Panc1 (cell line): ENCODE data around the gene CAST. TPM values are rescaled to one million over a fixed set of nuclear protein-coding genes. Genes with fewer than 3 reads are reported as not detected.

Source experiments
- ATAC-seq: fragments of 200-7000 bp; cut with Tn5 transposase; 2 replicates; pipeline ENCODE4 v1.9.1; 2020; ENCODE audit warnings: mild to moderate bottlenecking, moderate library complexity
- BruUV-seq: library from RNA; stranded (reverse); fragments of 400-500 nt; replicated peaks from 2 replicates; lab custom pipeline; 2021; lab: Mats Ljungman, UMichigan
- CTCF ChIA-PET: fragments of 300-600 bp; sonication (Branson Sonifier 250); formaldehyde crosslinking; loops from one replicate; lab custom pipeline; 2022; ENCODE audit warnings: antibody characterized with exemption; lab: Charles Lee
- POLR2A ChIA-PET: fragments of 300-600 bp; sonication (Branson Sonifier 250); formaldehyde crosslinking; loops from one replicate; lab custom pipeline; 2022; ENCODE audit warnings: antibody characterized with exemption; lab: Charles Lee
- DNase-seq: peaks from one replicate; pipeline ENCODE4 v3.0.0-alpha.2; 2010; ENCODE audit warnings: low read depth, low spot score
- H3K27ac ChIP-seq: 2 replicates; pipeline ENCODE4 v1.5.1; 2011; ENCODE audit warnings: mild to moderate bottlenecking, low read length, inconsistent platforms
- H3K27me3 ChIP-seq: fragments of 200-500 bp; sonication (Bioruptor generic); 2 replicates; pipeline ENCODE4 v1.6.0; 2014; ENCODE audit warnings: low read length, inconsistent platforms; ENCODE audit not compliant: control insufficient read depth, insufficient read depth
- H3K36me3 ChIP-seq: fragments of 200-500 bp; sonication (Bioruptor generic); 2 replicates; pipeline ENCODE4 v1.5.1; 2014; ENCODE audit warnings: inconsistent platforms, mild to moderate bottlenecking, low read length, moderate library complexity; ENCODE audit not compliant: control insufficient read depth, insufficient read depth
- H3K4me1 ChIP-seq: 2 replicates; pipeline ENCODE4 v1.5.1; 2011; ENCODE audit warnings: inconsistent platforms, mild to moderate bottlenecking, low read length, moderate library complexity; ENCODE audit not compliant: control insufficient read depth, insufficient read depth
- H3K4me3 ChIP-seq, 2 experiments: 2 replicates each; pipeline ENCODE4 v1.5.1; 2011 to 2012; ENCODE audit warnings: low read depth in 2 of 2, low read length in 2 of 2, mild to moderate bottlenecking in 2 of 2, inconsistent platforms in 1 of 2, moderate library complexity in 1 of 2
- H3K9me3 ChIP-seq: fragments of 200-500 bp; sonication (Bioruptor generic); 2 replicates; pipeline ENCODE4 v1.5.1; 2014; ENCODE audit warnings: low read depth, mild to moderate bottlenecking, inconsistent platforms, low read length, moderate library complexity; ENCODE audit not compliant: control insufficient read depth, insufficient read depth
- CTCF ChIP-seq: fragments of 450-650 bp; IDR thresholded peaks from 2 replicates; pipeline ENCODE4 v1.5.1; 2017; ENCODE audit warnings: mild to moderate bottlenecking
- POLR2AphosphoS5 ChIP-seq: IDR thresholded peaks from 2 replicates; pipeline ENCODE4 v1.6.1; 2012; ENCODE audit warnings: mild to moderate bottlenecking, low read depth, low read length, moderate library complexity
- REST ChIP-seq, 2 experiments: IDR thresholded peaks; 2 replicates each; pipeline ENCODE4 v1.6.1; 2011 to 2012; ENCODE audit warnings: low read depth in 2 of 2, control low read depth in 1 of 2, low read length in 1 of 2, mild to moderate bottlenecking in 1 of 2, moderate library complexity in 1 of 2; ENCODE audit not compliant: insufficient read depth in 1 of 2
- SIN3A ChIP-seq: IDR thresholded peaks from 2 replicates; pipeline ENCODE4 v1.6.1; 2012; ENCODE audit warnings: low read depth, mild to moderate bottlenecking, low read length, moderate library complexity, borderline replicate concordance; ENCODE audit not compliant: insufficient read depth
- TCF7L2 ChIP-seq: IDR thresholded peaks from 2 replicates; pipeline ENCODE4 v1.6.1; 2011; ENCODE audit warnings: mild to moderate bottlenecking, low read depth, low read length, inconsistent platforms
- in situ Hi-C: cut with HindIII; loops from 2 replicates; pipeline ENCODE4 v1.10.0; 2016; ENCODE audit warnings: low sequenced_read_pairs, low pct_unique_long_range_greater_than_20kb
- intact Hi-C: fragments of 100-400 bp; cut with micrococcal nuclease; formaldehyde crosslinking; loops from one replicate; pipeline ENCODE4 v1.10.0; 2022; ENCODE audit not compliant: unreplicated experiment
- total RNA-seq: library from RNA; stranded (reverse); gene quantifications from one replicate; pipeline ENCODE4 v1.2.1, GENCODE V29; 2021; ENCODE audit not compliant: unreplicated experiment

Gene CAST
- total RNA-seq, 1 experiment from 2014 or later, result 212 TPM

GRCh38 chr5:96662725-96663518 lies 746 bp downstream of the CAST start:
- in situ Hi-C loops (no loop called here), intact Hi-C loops (no loop called here)
- DNase-seq, result peak; percentile 64
- ChIA-PET POLR2A (no interaction called here), CTCF (no interaction called here)
- Histone ChIP-seq H3K27ac (peak overlapping the region; percentile 79), H3K36me3 (no peaks in the 10 kb centered on the region; the same call in 1 of the 2 replicates), H3K4me3 (peak overlapping the region; percentile 67 to 90), H3K4me1 (peaks cover 19% of the 10 kb centered on the region; the same call in 1 of the 2 replicates), H3K27me3 (no peaks in the 10 kb centered on the region; the same call in 1 of the 2 replicates), H3K9me3 (no peaks in the 10 kb centered on the region)
- TF ChIP-seq SIN3A (peak; percentile 62), REST (IDR thresholded peaks at IDR 0.05; ENCODE audit: insufficient read depth in 1 of 2, low read depth in 2 of 2, low read length in 1 of 2) (0 out of 4 replicates have a peak, but pooled peaks of 1 of the 2 experiments have one; percentile 37), CTCF (no peak), POLR2AphosphoS5 (peak; percentile 58; the same call in 1 of the 2 replicates)
- peak; percentile 92 for ATAC-seq
- BruUV-seq, result no TSS peak

- TF ChIP-seq TCF7L2, result no peak
- no peak for TF ChIP-seq REST (IDR thresholded peaks at IDR 0.05; ENCODE audit: insufficient read depth in 1 of 2, low read depth in 2 of 2, low read length in 1 of 2)
- TF ChIP-seq SIN3A, result no peak
- no peak for TF ChIP-seq POLR2AphosphoS5
- no peak for TF ChIP-seq CTCF
- intact Hi-C loops, result no loop called here
Observed at GRCh38 chr5:96663608-96664007, 1.4 kb downstream of the CAST start.

More at GRCh38 chr5:96663608-96664007, 1.4 kb downstream of the CAST start:
- ATAC-seq (no peak), DNase-seq (no peak)
- no TSS peak for BruUV-seq
- Histone ChIP-seq H3K27ac (peak overlapping the region; percentile 26), H3K4me1 (peaks cover 19% of the 10 kb centered on the region; the same call in 1 of the 2 replicates), H3K27me3 (no peaks in the 10 kb centered on the region; the same call in 1 of the 2 replicates), H3K4me3 (peak overlapping the region; percentile 67 to 90), H3K36me3 (no peaks in the 10 kb centered on the region; the same call in 1 of the 2 replicates), H3K9me3 (no peaks in the 10 kb centered on the region)
- in situ Hi-C loops, result no loop called here
- CTCF ChIA-PET, result no interaction called here
- POLR2A ChIA-PET, result interaction anchor here (0.7 kb wide), 1 partner anchor 33 kb away, joined by 6 read pairs; no protein-coding TSS in a partner anchor
